ENCODE results near the gene PRSS16. TPM values are rescaled to one million over a fixed set of nuclear protein-coding genes. Genes with fewer than 3 reads are reported as not detected.
"Not testable (repeated sequence)": the region's sequence is repeated elsewhere in the genome, so short reads cannot be mapped to it uniquely, and the experiment has no call there.

Gene PRSS16
- total RNA-seq, 1 donor from 2014 or later, result 15.1 TPM

- ATAC-seq (no peak), DNase-seq (no peak)
- Histone ChIP-seq H3K4me3 (no peak overlapping the region), H3K36me3 (no peaks in the 10 kb centered on the region), H3K9me3 (no peaks in the 10 kb centered on the region), H3K4me1 (no peaks in the 10 kb centered on the region), H3K27me3 (peaks cover 50% of the 10 kb centered on the region), H3K27ac (no peak overlapping the region)
- TF ChIP-seq, protein P1, sequence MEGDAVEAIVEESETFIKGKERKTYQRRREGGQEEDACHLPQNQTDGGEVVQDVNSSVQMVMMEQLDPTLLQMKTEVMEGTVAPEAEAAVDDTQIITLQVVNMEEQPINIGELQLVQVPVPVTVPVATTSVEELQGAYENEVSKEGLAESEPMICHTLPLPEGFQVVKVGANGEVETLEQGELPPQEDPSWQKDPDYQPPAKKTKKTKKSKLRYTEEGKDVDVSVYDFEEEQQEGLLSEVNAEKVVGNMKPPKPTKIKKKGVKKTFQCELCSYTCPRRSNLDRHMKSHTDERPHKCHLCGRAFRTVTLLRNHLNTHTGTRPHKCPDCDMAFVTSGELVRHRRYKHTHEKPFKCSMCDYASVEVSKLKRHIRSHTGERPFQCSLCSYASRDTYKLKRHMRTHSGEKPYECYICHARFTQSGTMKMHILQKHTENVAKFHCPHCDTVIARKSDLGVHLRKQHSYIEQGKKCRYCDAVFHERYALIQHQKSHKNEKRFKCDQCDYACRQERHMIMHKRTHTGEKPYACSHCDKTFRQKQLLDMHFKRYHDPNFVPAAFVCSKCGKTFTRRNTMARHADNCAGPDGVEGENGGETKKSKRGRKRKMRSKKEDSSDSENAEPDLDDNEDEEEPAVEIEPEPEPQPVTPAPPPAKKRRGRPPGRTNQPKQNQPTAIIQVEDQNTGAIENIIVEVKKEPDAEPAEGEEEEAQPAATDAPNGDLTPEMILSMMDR (IDR thresholded peaks at IDR 0.05), result no peak
- intact Hi-C loops (cut with DNase I), result no loop called here
Observed at GRCh38 chr6:27260369-27260768, 12.9 kb downstream of the PRSS16 start.

DNA sequence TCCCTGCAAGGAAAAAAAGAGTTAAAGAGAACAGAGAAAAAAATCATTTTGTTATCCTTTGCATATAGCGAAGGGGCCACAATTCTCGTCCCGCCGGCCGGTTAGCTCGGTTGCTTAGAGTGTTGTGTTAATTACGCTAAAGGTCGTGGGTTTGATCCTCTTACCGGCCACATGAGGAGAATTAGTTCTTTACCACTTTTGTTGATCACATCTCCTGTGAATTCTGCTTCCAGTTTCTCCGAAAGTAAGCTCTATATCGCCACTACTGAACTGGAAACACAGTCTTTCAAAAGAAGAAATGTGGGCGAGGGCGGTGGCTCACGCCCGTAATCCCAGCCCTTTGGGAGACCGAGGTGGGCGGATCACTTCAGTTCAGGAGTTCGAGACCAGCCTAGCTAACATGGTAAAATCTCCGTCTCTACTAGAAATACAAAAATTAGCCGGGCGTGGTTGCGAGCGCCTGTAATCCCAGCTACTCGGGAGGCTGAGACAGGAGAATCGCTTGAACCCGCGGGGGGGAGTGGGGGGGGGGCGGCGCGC is 13.4 kb downstream of the PRSS16 start:
- Histone ChIP-seq H3K36me3 (no peaks in the 10 kb centered on the region), H3K27ac (no peak overlapping the region), H3K27me3 (peaks cover 55% of the 10 kb centered on the region), H3K4me1 (no peaks in the 10 kb centered on the region), H3K9me3 (no peaks in the 10 kb centered on the region), H3K4me3 (no peak overlapping the region)
- DNase-seq (no peak), ATAC-seq (no peak)
- TF ChIP-seq, protein P1 (IDR thresholded peaks at IDR 0.05), result no peak
- intact Hi-C loops (cut with DNase I), result no loop called here

GRCh38 chr6:27263886-27264285 is 16.4 kb downstream of the PRSS16 start:
- ATAC-seq (no peak), DNase-seq (no peak)
- intact Hi-C loops (cut with DNase I), result no loop called here
- H3K27me3 ChIP-seq, result peaks cover 80% of the 10 kb centered on the region
- H3K9me3 ChIP-seq, result no peaks in the 10 kb centered on the region
- H3K4me1 ChIP-seq, result no peaks in the 10 kb centered on the region
- H3K4me3 ChIP-seq, result no peak overlapping the region
- TF ChIP-seq, protein P1 (IDR thresholded peaks at IDR 0.05), result no peak
- H3K36me3 ChIP-seq, result no peaks in the 10 kb centered on the region
- no peak overlapping the region for H3K27ac ChIP-seq

DNA sequence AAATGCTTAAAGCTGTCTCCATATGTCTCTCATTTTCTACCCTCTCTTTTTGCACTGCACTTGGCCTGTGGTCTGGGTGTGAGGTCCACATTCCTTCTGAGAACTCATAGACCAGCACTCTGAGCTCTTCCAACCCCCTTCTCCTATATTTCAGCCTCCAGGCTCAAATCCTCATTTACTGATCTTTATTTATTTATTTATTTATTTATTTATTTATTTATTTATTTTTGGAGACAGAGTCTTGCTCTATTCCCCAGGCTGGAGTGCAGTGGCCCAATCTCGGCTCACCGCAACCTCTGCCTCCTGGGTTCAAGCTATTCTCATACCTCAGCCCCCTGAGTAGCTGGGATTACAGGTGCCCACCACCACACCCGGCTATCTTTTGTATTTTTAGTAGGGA is 19.5 kb downstream of the PRSS16 start:
- H3K9me3 ChIP-seq; intact Hi-C loops (cut with DNase I); H3K36me3 ChIP-seq; DNase-seq; H3K4me1 ChIP-seq; H3K4me3 ChIP-seq; H3K27ac ChIP-seq; ATAC-seq: not testable (repeated sequence)
- peaks cover 73% of the 10 kb centered on the region for H3K27me3 ChIP-seq

GRCh38 chr6:27267857-27268434 is 20.4 kb downstream of the PRSS16 start:
- TF ChIP-seq, protein P1 (IDR thresholded peaks at IDR 0.05), result no peak
- Histone ChIP-seq H3K9me3 (no peaks in the 10 kb centered on the region), H3K36me3 (no peaks in the 10 kb centered on the region), H3K4me1 (no peaks in the 10 kb centered on the region), H3K27ac (no peak overlapping the region), H3K4me3 (no peak overlapping the region), H3K27me3 (peaks cover 72% of the 10 kb centered on the region)
- ATAC-seq, result no peak
- DNase-seq, result no peak
- intact Hi-C loops (cut with DNase I), result no loop called here

- intact Hi-C loops (cut with DNase I), result no loop called here
- Histone ChIP-seq H3K27ac (no peak overlapping the region), H3K27me3 (peaks cover 66% of the 10 kb centered on the region), H3K36me3 (no peaks in the 10 kb centered on the region), H3K4me1 (no peaks in the 10 kb centered on the region), H3K9me3 (no peaks in the 10 kb centered on the region), H3K4me3 (no peak overlapping the region)
- TF ChIP-seq, protein P1 (IDR thresholded peaks at IDR 0.05), result no peak
- ATAC-seq, result no peak
- DNase-seq, result no peak
Observed at GRCh38 chr6:27268803-27269202, 21.3 kb downstream of the PRSS16 start.

Data from upper lobe of right lung (tissue), 1 donor.